Omental fat pad (tissue), 4 donors: ENCODE results near the gene STRN. TPM values are rescaled to one million over a fixed set of nuclear protein-coding genes. Genes with fewer than 3 reads are reported as not detected.

Experiments used
- ATAC-seq: fragments of 150-250 bp; one replicate; pipeline ENCODE4 v1.9.1; 2016; ENCODE audit warnings: mild to moderate bottlenecking, moderate library complexity; ENCODE audit not compliant: low FRiP score
- DNase-seq: peaks from one replicate; pipeline ENCODE4 v3.0.0-alpha.2; 2019; ENCODE audit warnings: low spot score
- total RNA-seq, 4 donors: library from RNA; depleted of rRNA; stranded (reverse); fragments of >200 nt; gene quantifications; one replicate each; pipeline ENCODE4 v1.1.0, GENCODE V29; 2016
- TF ChIP-seq, protein P1 (sequence below), 3 donors: fragments of 450-650 bp; IDR thresholded peaks; one replicate each; pipeline ENCODE4 v1.5.1; 2016 to 2017; ENCODE audit warnings: antibody characterized with exemption in 3 of 3, mild to moderate bottlenecking in 3 of 3, moderate library complexity in 2 of 3

STRN gene
- total RNA-seq, 4 donors from 2014 or later, result 16.7 to 26.8 (median 21.3) TPM

DNA sequence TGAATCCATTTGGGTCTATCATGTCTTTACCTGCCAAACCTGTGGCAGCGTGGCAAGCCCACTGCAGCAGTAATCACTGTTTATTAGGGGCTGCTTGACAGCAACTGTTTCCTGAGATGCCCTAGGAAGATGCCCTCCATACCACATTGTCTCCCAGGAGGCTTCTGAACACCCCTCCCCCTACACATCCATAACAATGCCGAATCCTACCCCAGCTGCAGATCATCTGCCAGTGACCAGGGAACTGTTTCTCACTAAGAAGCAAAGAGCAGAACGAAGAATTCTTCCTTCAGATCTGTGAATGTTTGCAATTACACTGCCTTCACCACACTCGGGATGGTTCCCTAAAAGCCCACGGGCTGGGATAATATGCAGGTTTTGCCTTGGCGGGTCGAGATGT is 142.1 kb downstream of the STRN start:
- TF ChIP-seq, protein P1, sequence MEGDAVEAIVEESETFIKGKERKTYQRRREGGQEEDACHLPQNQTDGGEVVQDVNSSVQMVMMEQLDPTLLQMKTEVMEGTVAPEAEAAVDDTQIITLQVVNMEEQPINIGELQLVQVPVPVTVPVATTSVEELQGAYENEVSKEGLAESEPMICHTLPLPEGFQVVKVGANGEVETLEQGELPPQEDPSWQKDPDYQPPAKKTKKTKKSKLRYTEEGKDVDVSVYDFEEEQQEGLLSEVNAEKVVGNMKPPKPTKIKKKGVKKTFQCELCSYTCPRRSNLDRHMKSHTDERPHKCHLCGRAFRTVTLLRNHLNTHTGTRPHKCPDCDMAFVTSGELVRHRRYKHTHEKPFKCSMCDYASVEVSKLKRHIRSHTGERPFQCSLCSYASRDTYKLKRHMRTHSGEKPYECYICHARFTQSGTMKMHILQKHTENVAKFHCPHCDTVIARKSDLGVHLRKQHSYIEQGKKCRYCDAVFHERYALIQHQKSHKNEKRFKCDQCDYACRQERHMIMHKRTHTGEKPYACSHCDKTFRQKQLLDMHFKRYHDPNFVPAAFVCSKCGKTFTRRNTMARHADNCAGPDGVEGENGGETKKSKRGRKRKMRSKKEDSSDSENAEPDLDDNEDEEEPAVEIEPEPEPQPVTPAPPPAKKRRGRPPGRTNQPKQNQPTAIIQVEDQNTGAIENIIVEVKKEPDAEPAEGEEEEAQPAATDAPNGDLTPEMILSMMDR (IDR thresholded peaks at IDR 0.05), result no peak
- ATAC-seq, result no peak

GRCh38 chr2:36823862-36824261 is 142.5 kb downstream of the STRN start:
- TF ChIP-seq, protein P1 (IDR thresholded peaks at IDR 0.05), result no peak
- no peak for DNase-seq
- no peak for ATAC-seq

More for the DNA sequence above, 142.1 kb downstream of the STRN start:
- DNase-seq, result no peak

DNA sequence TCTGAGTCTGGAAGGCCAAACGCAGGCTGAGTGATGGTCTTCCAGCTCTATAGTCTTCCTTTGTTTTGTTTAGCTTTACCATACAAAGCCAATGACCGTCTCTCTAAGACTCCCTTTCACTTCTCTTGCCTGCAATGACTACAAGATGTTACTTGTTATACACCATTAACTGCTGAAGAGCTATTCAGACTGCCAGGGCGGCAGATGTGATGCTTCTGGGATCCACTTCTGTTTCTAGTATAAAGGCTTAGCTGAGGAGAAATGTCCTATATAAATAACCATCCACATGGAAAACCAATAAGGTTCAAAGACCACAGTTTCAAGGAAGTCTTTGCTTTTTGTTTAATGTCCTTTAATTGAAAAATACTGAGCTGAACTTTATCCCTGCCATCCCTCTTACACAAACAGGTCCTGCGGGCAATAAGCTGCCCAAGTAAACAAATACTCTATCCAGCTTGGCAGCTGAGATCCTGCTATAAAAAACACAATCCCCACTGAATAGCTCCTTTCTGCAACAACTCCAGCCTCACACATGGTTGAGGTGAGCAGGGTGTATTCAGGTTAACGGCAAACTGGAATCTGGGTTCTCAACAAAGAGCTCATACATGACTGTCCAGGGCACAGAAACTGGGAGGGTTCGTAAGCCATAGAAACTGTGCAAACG is 145.3 kb downstream of the STRN start:
- ATAC-seq (no peak), DNase-seq (no peak)
- TF ChIP-seq, protein P1 (IDR thresholded peaks at IDR 0.05), result no peak

DNA sequence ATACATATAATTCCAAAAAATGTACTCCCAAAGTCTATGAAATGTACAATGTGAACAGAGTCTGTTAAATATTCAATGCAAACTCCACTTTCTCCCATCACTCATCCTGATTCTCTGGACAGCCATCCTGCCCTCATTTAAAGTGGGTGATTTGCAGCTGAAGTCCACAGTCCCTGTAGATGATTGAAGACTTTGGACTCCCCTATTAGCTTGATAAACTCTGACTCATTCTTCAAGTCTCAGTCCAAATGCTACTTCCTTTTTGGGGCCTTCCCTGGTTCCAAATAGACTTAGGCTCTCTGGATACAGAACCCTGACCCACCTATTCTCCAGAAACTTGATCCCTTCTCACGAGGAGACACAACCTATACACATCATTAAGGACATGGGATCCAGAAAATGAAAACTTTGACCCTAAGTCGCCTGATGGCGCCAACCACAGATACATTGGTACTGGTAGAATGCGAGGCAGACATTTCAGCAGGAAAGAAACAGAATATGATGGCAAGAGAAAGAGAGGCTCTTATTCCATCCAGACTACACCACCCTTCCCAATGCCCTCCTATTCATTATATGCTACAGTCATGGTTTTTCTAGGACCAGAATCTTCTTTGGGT is 147.1 kb downstream of the STRN start:
- TF ChIP-seq, protein P1 (IDR thresholded peaks at IDR 0.05), result no peak
- ATAC-seq, result no peak
- no peak for DNase-seq

DNA sequence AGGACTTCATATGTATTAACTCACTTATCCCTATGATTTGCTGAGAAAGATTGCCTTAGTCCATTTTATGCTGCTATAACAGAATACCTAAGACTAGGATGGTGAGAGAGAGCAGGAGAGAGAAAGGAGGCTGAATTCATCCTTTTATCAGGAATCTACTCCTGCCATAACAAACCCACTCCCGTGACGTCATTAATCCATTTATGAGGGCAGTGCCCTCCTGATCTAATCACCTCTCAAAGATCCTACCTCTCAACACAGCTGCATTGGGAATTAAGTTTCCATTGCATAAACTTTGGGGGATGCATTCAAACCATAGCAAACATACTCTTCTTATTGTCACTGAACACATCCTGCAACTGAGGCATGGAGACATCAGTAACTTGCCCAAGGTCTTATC is 147.8 kb downstream of the STRN start:
- no peak for ATAC-seq
- TF ChIP-seq, protein P1 (IDR thresholded peaks at IDR 0.05), result no peak

GRCh38 chr2:36812196-36812595 is 154.1 kb downstream of the STRN start:
- no peak for ATAC-seq
- DNase-seq, result no peak
- TF ChIP-seq, protein P1 (IDR thresholded peaks at IDR 0.05), result no peak

More for the DNA sequence above, 147.8 kb downstream of the STRN start:
- DNase-seq, result no peak

- TF ChIP-seq, protein P1 (IDR thresholded peaks at IDR 0.05), result no peak
- ATAC-seq, result no peak
Measured at GRCh38 chr2:36811071-36811470, 155.3 kb downstream of the STRN start.

More at GRCh38 chr2:36811071-36811470, 155.3 kb downstream of the STRN start:
- no peak for DNase-seq
